Measurements from ENCODE around the gene MRPL36.

DNA sequence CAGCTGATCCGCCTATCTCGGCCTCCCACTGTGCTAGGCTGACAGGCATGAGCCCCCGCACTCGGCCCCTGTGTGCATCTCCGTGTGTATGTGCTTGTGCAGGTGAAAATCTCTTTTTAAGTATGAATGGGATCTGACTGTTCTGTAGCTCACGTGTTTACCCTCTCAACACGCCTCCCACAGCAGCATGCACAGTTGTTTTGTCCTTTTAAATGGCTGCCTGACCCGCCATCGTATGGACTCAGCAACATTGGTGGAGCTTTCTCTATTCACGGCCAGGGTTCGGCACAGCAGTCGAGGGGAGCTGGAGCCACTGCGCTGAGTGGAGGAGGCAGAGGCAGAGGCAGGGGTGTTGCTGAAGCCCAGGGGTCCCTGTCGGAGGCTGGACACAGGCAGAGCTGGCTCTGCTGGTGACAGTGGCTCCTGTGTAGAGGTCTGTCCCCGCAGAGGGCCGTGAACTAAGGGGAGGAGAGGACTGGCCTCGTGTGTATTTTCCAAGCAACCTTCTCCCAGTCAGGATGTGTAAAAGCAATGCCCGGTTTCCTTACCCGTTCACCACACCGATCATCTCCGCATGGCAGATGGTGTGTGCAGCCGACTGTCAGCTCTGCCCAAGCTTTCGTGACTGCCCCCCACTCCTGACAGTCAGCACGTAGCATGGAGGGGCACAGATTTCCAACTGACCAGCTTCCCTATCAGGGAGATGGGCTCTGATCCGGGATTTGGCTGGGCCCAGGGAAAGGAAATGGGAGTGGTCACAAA is 37.3 kb downstream of the MRPL36 start:
- TF ChIP-seq POLR2A (IDR thresholded peaks at IDR 0.05; ENCODE audit: low read depth, low read length) (no peak), POLR2AphosphoS5 (IDR thresholded peaks at IDR 0.05; ENCODE audit: low read depth, low read length) (no peak)

Data from GM12892 (cell line).